ENCODE results near the gene NDUFAF2.
"Not testable (repeated sequence)": the region's sequence is repeated elsewhere in the genome, so short reads cannot be mapped to it uniquely, and the experiment has no call there.

The NDUFAF2 gene

DNA sequence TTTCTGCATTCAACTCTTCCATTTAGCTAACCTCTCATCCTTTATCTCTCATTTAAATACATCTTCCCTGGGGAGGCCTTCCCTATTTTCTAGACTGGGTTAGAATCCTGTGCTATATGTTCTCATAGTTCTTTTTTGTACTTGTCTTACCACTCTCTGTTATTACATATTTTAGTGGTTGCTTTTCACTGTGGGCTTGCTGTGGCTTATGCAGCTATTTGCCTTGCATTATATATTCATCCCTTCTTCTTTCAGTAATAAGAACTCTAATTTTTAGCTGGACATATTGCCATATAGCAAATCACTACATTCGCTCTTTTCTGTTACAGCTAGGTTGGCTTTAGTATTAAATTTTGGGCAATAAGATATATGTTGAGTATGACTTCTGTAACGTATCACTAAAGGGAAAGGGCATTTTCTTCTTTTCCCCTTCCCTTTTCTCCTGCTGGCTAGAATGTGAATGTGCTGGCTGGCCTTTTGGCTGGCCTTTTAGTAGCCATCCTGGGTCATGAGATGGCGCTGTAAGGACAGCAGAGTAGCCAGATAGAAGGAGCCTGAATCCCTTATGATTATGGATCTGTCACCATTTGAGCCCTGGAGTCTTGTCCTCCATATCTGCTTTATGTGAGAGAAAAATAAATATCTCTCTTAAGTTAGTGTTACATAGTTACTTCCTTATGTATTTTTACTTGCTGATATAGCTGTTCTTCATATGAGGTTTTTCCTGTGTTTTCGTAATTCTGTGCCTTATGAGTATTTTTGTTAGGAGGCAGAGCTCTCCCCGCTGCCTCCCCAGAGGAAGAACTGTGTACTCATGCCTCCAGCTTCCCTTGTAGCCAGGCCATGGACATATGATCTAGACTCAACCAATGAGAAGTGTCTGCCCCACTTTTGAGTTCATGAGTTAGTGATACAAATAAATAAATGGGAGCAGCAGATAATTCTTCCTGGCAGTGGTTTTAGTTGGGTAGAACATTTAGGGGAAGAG is 65.8 kb downstream of the NDUFAF2 start:
- H3K4me1 ChIP-seq (ENCODE audit: control insufficient read depth, insufficient read depth, low read length, unreplicated experiment) = no peaks in the 10 kb centered on the region
- H3K36me3 ChIP-seq (ENCODE audit: insufficient read depth, low read length) = no peaks in the 10 kb centered on the region
- no peak overlapping the region for H3K4me3 ChIP-seq (ENCODE audit: low read depth, low read length)
- no peak overlapping the region for H2AFZ ChIP-seq (ENCODE audit: low read length, unreplicated experiment)
- no peaks in the 10 kb centered on the region for H3K27me3 ChIP-seq (ENCODE audit: insufficient read depth, low read length)
- peaks cover 27% of the 10 kb centered on the region for H3K79me2 ChIP-seq (ENCODE audit: control insufficient read depth, insufficient read depth, low read length, unreplicated experiment)
- H3K27ac ChIP-seq (ENCODE audit: low read depth, low read length) = no peak overlapping the region

GRCh38 chr5:61018062-61018461 is 73.1 kb downstream of the NDUFAF2 start:
- H3K27me3 ChIP-seq (ENCODE audit: insufficient read depth, low read length) = no peaks in the 10 kb centered on the region
- no peak overlapping the region for H3K4me3 ChIP-seq (ENCODE audit: low read depth, low read length)
- no peak overlapping the region for H3K27ac ChIP-seq (ENCODE audit: low read depth, low read length)
- H3K36me3 ChIP-seq (ENCODE audit: insufficient read depth, low read length) = no peaks in the 10 kb centered on the region
- H3K4me1 ChIP-seq (ENCODE audit: control insufficient read depth, insufficient read depth, low read length, unreplicated experiment) = peaks cover 40% of the 10 kb centered on the region
- H3K79me2 ChIP-seq (ENCODE audit: control insufficient read depth, insufficient read depth, low read length, unreplicated experiment) = peaks cover 40% of the 10 kb centered on the region
- no peak overlapping the region for H2AFZ ChIP-seq (ENCODE audit: low read length, unreplicated experiment)

DNA sequence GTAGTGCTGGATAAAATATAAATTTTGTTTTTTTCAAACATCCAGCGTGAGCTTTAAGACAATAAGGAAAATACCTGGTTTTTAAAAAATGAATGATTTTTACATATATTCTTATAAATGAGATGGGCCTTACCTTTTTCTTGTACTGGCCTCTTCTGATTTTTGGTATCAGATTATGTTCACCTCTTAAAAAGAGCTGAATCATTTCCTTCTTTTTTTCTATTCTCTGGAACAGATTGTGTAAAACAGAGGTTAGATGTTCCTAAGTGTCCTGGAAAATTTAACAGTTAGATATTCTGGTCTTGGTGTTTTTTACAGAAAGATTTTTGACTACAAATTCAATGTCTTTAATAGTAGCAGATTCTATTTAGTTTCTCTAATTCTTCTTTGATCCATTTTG is 74.6 kb downstream of the NDUFAF2 start:
- no peaks in the 10 kb centered on the region for H3K27me3 ChIP-seq (ENCODE audit: insufficient read depth, low read length)
- no peaks in the 10 kb centered on the region for H3K36me3 ChIP-seq (ENCODE audit: insufficient read depth, low read length)
- H3K79me2 ChIP-seq (ENCODE audit: control insufficient read depth, insufficient read depth, low read length, unreplicated experiment) = peaks cover 45% of the 10 kb centered on the region
- peak overlapping the region; percentile 45; the same call in 1 of the 2 replicates for H3K4me3 ChIP-seq (ENCODE audit: low read depth, low read length)
- H2AFZ ChIP-seq (ENCODE audit: low read length, unreplicated experiment) = no peak overlapping the region
- H3K27ac ChIP-seq (ENCODE audit: low read depth, low read length) = peak overlapping the region; percentile 73
- H3K4me1 ChIP-seq (ENCODE audit: control insufficient read depth, insufficient read depth, low read length, unreplicated experiment) = peaks cover 49% of the 10 kb centered on the region

DNA sequence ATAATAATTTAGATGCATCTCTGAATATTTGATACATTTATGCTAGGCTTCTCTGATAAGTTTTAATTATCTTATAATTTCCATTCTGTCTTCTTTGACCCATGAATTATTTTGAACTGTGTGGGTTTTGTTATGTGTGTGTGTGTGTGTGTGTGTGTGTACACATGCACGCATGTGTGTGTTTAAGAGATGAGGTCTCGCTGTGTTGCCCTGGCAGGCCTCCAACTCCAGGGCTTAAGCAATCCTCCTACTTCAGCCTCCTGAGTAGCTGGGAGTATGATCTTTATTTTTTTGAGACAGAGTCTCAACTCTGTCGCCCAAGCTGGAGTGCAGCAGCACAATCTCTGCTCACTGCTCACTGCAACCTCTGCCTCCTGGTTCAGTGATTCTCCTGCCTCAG is 75.4 kb downstream of the NDUFAF2 start:
- Histone ChIP-seq H3K4me3 (ENCODE audit: low read depth, low read length) (no peak overlapping the region), H3K27me3 (ENCODE audit: insufficient read depth, low read length) (no peaks in the 10 kb centered on the region), H2AFZ (ENCODE audit: low read length, unreplicated experiment) (no peak overlapping the region), H3K4me1 (ENCODE audit: control insufficient read depth, insufficient read depth, low read length, unreplicated experiment) (peaks cover 49% of the 10 kb centered on the region), H3K27ac (ENCODE audit: low read depth, low read length) (peak overlapping the region; percentile 73), H3K36me3 (ENCODE audit: insufficient read depth, low read length) (no peaks in the 10 kb centered on the region), H3K79me2 (ENCODE audit: control insufficient read depth, insufficient read depth, low read length, unreplicated experiment) (peaks cover 46% of the 10 kb centered on the region)

DNA sequence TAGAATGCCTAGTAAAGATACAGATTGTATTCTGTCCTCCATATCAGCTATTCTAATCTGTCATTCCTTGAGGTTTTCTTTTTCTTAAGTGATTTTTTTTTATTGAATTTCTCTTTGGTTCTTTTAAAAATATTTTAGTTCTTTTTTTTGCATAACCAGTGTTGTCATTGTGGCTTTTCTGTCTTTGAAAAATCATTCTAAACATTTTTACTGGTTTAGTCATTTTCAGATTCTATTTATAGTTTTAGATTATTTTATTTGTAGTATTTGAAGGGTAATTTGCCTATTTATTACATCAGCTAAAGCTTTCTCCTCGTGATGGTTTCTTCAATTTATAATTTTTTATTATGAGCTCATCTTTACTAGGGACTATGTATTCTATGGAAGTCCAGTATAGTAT is 78.1 kb downstream of the NDUFAF2 start:
- Histone ChIP-seq H3K4me1 (ENCODE audit: control insufficient read depth, insufficient read depth, low read length, unreplicated experiment) (peaks cover 49% of the 10 kb centered on the region), H2AFZ (ENCODE audit: low read length, unreplicated experiment) (no peak overlapping the region), H3K27ac (ENCODE audit: low read depth, low read length) (peak overlapping the region; percentile 69), H3K36me3 (ENCODE audit: insufficient read depth, low read length) (no peaks in the 10 kb centered on the region), H3K4me3 (ENCODE audit: low read depth, low read length) (no peak overlapping the region), H3K27me3 (ENCODE audit: insufficient read depth, low read length) (no peaks in the 10 kb centered on the region), H3K79me2 (ENCODE audit: control insufficient read depth, insufficient read depth, low read length, unreplicated experiment) (peaks cover 56% of the 10 kb centered on the region)

DNA sequence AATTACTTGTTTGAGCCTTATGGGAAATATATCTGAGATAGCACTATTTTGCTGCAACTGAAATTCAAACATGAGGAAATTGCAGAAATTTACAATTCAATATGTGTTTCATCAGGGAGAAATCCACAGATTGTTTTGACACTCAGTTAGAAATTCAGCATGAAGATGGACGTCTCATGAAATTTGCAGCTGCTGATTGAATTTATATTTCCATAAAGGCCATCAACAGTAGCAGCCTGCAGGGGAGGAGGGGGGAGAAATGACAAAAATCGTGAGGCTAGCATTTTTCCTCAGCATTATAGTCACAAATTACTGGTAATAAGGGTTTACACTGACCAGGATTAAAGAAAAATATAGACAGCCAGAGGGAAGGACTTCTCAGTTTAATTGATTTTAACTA is 81.0 kb downstream of the NDUFAF2 start:
- peaks cover 44% of the 10 kb centered on the region for H3K79me2 ChIP-seq (ENCODE audit: control insufficient read depth, insufficient read depth, low read length, unreplicated experiment)
- H3K27ac ChIP-seq (ENCODE audit: low read depth, low read length) = no peak overlapping the region
- no peaks in the 10 kb centered on the region for H3K27me3 ChIP-seq (ENCODE audit: insufficient read depth, low read length)
- H2AFZ ChIP-seq (ENCODE audit: low read length, unreplicated experiment) = no peak overlapping the region
- no peaks in the 10 kb centered on the region for H3K36me3 ChIP-seq (ENCODE audit: insufficient read depth, low read length)
- H3K4me1 ChIP-seq (ENCODE audit: control insufficient read depth, insufficient read depth, low read length, unreplicated experiment) = peaks cover 39% of the 10 kb centered on the region
- no peak overlapping the region for H3K4me3 ChIP-seq (ENCODE audit: low read depth, low read length)

DNA sequence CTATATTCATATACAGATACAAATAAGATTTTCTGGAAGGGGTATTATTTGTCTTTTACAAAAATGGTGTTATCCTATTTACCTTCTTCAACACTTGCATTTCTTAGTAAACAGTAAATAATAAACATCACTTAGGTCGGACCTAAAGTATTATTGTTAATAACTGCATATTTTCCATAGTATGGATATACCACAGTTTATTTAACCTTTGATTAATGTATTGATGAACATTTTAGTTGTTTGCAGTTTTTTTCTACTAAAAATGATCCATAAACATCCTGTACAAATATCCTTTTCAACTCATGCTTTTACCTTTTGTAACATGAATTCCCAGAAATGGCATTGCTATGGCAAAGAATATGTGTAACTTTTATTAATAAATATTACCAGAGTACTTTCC is 83.4 kb downstream of the NDUFAF2 start:
- Histone ChIP-seq H3K36me3 (ENCODE audit: insufficient read depth, low read length) (no peaks in the 10 kb centered on the region), H3K4me3 (ENCODE audit: low read depth, low read length) (no peak overlapping the region), H3K4me1 (ENCODE audit: control insufficient read depth, insufficient read depth, low read length, unreplicated experiment) (peaks cover 20% of the 10 kb centered on the region), H3K27ac (ENCODE audit: low read depth, low read length) (no peak overlapping the region), H3K27me3 (ENCODE audit: insufficient read depth, low read length) (no peaks in the 10 kb centered on the region), H3K79me2 (ENCODE audit: control insufficient read depth, insufficient read depth, low read length, unreplicated experiment) (peaks cover 31% of the 10 kb centered on the region), H2AFZ (ENCODE audit: low read length, unreplicated experiment) (no peak overlapping the region)

- H3K27me3 ChIP-seq (ENCODE audit: insufficient read depth, low read length) = no peaks in the 10 kb centered on the region
- H2AFZ ChIP-seq (ENCODE audit: low read length, unreplicated experiment) = no peak overlapping the region
- H3K4me1 ChIP-seq (ENCODE audit: control insufficient read depth, insufficient read depth, low read length, unreplicated experiment) = peaks cover 12% of the 10 kb centered on the region
- H3K79me2 ChIP-seq (ENCODE audit: control insufficient read depth, insufficient read depth, low read length, unreplicated experiment) = peaks cover 22% of the 10 kb centered on the region
- H3K4me3 ChIP-seq (ENCODE audit: low read depth, low read length) = no peak overlapping the region
- H3K27ac ChIP-seq (ENCODE audit: low read depth, low read length) = no peak overlapping the region
- no peaks in the 10 kb centered on the region for H3K36me3 ChIP-seq (ENCODE audit: insufficient read depth, low read length)
These were observed 84.6 kb downstream of the NDUFAF2 start for GRCh38 chr5:61029456-61030162.

- no peak overlapping the region for H3K27ac ChIP-seq (ENCODE audit: low read depth, low read length)
- peaks cover 17% of the 10 kb centered on the region for H3K79me2 ChIP-seq (ENCODE audit: control insufficient read depth, insufficient read depth, low read length, unreplicated experiment)
These were observed 85.1 kb downstream of the NDUFAF2 start for GRCh38 chr5:61030163-61030482.

DNA sequence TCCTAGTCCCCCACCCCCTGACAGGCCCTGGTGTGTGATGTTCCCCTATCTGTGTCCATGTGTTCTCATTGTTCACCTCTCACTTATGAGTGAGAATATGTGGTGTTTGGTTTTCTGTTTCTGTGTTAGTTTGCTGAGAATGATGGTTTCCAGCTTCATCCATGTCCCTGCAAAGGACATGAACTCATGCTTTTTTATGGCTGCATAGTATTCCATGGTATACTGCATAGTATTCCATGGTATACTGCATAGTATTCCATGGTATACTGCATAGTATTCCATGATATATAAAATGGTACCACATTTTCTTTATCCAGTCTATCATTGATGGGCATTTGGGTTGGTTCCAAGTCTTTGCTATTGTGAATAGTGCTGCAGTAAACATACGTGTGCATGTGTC is 86.3 kb downstream of the NDUFAF2 start:
- H3K27me3 ChIP-seq (ENCODE audit: insufficient read depth, low read length); H2AFZ ChIP-seq (ENCODE audit: low read length, unreplicated experiment); H3K4me3 ChIP-seq (ENCODE audit: low read depth, low read length); H3K27ac ChIP-seq (ENCODE audit: low read depth, low read length); H3K36me3 ChIP-seq (ENCODE audit: insufficient read depth, low read length): not testable (repeated sequence)
- H3K4me1 ChIP-seq (ENCODE audit: control insufficient read depth, insufficient read depth, low read length, unreplicated experiment) = peaks cover 12% of the 10 kb centered on the region
- H3K79me2 ChIP-seq (ENCODE audit: control insufficient read depth, insufficient read depth, low read length, unreplicated experiment) = peaks cover 14% of the 10 kb centered on the region

More at GRCh38 chr5:61030163-61030482, 85.1 kb downstream of the NDUFAF2 start:
- no peak overlapping the region for H3K4me3 ChIP-seq (ENCODE audit: low read depth, low read length)
- H3K4me1 ChIP-seq (ENCODE audit: control insufficient read depth, insufficient read depth, low read length, unreplicated experiment) = peaks cover 12% of the 10 kb centered on the region
- no peaks in the 10 kb centered on the region for H3K36me3 ChIP-seq (ENCODE audit: insufficient read depth, low read length)
- no peaks in the 10 kb centered on the region for H3K27me3 ChIP-seq (ENCODE audit: insufficient read depth, low read length)
- H2AFZ ChIP-seq (ENCODE audit: low read length, unreplicated experiment) = no peak overlapping the region

Measured in ACC112 (cell line).